ENCODE data around the gene TRIP13.
"Not testable (repeated sequence)": the region's sequence is repeated elsewhere in the genome, so short reads cannot be mapped to it uniquely, and the experiment has no call there.

Gene TRIP13

DNA sequence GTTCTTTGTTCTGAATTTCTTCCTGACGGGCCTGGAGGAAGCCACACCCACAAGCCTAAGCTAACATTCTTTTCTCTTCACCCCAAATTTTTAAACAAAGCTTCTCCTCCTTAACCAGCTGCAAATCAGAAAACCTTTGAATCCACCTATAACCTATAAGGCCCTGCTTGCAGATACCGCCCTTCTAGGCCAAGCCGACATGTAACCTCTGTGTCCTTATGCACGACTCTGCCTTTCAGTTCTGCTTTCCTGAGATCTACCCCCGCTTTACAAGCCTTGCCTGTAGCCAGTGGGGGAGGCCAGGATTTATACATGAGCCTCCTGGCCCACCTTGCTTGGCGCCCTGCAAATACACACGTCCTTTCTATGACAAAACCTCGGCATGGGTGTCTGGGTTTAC is 19.4 kb upstream of the TRIP13 start:
- H3K4me3 ChIP-seq (ENCODE audit: low read depth, low read length), result no peak overlapping the region
- H3K4me1 ChIP-seq, result no peaks in the 10 kb centered on the region
- DNase-seq, result no peak
- no peaks in the 10 kb centered on the region for H3K9me3 ChIP-seq
- H3K27me3 ChIP-seq, result no peaks in the 10 kb centered on the region
- peaks cover 91% of the 10 kb centered on the region for H3K36me3 ChIP-seq
- TF ChIP-seq, protein P1, sequence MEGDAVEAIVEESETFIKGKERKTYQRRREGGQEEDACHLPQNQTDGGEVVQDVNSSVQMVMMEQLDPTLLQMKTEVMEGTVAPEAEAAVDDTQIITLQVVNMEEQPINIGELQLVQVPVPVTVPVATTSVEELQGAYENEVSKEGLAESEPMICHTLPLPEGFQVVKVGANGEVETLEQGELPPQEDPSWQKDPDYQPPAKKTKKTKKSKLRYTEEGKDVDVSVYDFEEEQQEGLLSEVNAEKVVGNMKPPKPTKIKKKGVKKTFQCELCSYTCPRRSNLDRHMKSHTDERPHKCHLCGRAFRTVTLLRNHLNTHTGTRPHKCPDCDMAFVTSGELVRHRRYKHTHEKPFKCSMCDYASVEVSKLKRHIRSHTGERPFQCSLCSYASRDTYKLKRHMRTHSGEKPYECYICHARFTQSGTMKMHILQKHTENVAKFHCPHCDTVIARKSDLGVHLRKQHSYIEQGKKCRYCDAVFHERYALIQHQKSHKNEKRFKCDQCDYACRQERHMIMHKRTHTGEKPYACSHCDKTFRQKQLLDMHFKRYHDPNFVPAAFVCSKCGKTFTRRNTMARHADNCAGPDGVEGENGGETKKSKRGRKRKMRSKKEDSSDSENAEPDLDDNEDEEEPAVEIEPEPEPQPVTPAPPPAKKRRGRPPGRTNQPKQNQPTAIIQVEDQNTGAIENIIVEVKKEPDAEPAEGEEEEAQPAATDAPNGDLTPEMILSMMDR (IDR thresholded peaks at IDR 0.05; ENCODE audit: low read depth, low read length), result no peak

DNA sequence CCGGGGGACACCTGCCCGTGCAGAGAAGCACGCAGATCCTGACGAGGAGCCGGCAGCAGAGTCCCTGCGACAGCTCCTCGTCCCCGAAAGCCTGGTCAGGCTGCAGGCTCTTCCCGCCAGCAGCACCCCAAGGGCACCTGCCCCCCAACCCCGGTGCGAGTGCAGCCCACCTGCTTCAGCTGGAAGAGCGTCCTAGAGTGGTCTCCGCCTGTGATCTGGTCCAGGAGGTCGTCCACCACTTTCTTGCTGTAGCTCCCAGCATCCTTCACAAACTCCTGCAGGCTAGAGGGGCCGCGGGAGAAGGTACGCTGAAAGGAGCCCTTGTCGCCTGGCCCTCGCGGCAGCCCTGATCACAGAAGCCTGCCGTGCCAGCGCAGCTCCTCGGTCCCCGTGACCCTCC is 16.8 kb upstream of the TRIP13 start:
- Histone ChIP-seq H3K4me1 (no peaks in the 10 kb centered on the region), H3K36me3 (peaks cover 72% of the 10 kb centered on the region), H3K9me3 (no peaks in the 10 kb centered on the region), H3K4me3 (ENCODE audit: low read depth, low read length) (no peak overlapping the region), H3K27me3 (no peaks in the 10 kb centered on the region)
- TF ChIP-seq, protein P1 (IDR thresholded peaks at IDR 0.05; ENCODE audit: low read depth, low read length), result no peak
- DNase-seq, result no peak

DNA sequence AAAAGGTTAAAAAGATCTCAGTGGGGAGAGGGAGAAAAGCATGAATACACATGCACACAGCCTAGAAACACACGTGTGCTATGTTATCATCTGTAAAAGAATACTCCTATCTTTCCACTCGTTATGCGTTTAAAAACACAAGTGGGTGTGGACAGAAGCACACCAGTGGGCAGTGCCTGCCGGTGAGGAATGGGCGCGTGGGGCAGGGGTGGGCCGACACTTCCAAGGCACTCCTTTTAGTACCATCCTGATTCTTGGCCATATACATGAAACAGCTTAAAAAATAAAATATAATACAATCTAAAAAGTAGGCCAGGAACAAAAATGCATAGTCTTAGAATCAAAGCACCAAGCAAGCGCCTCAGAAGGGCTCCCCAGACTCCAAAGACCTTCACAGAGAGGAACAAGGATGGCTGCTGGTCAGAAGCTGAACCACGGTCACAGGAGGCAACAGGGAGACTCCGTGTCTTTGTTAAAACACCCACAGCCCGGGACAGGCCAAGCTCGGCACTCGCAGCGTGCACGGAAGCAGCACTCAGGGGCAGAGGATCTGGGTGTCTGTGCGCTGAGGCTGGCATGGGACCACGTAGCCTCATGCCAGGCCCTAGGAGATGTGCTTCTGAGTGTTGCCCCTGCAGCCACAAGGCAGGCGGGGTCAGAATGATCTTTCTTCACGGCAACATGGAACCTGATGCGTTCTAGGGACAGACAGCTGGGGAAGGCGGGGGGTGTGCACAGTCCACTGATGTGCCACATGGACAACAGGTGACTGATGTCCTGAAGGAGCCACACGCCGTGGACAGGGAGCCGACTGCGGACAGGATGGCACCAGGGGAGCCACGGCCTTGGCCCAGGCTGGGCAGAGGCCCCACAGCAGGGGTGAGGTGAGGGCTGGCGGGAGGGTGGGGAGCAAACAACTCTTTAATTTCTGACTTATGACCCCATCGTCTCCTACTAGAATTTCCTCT is 16.0 kb upstream of the TRIP13 start:
- Histone ChIP-seq H3K4me1 (no peaks in the 10 kb centered on the region), H3K36me3 (peaks cover 72% of the 10 kb centered on the region)

DNA sequence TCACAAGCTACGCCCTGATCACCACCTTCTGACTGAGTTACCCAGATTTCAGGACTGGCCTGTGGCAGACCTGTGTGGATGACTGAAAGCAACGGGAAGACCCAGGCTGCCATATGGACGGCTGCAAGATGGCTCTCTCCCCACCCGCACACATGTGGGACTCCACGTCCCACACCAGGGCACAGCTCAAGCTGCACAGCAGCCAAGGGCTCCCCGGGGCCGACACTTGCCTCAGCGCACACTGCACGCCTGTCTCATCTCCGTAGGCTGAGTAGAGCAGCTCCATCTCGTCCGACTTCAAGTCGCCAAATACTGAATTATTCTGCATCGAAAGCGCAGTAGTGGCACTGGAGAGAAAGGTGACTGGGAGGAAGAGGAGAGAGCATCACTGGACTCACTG is 14.6 kb upstream of the TRIP13 start:
- Histone ChIP-seq H3K4me1 (no peaks in the 10 kb centered on the region), H3K4me3 (ENCODE audit: low read depth, low read length) (no peak overlapping the region), H3K27me3 (no peaks in the 10 kb centered on the region), H3K9me3 (no peaks in the 10 kb centered on the region), H3K36me3 (peaks cover 72% of the 10 kb centered on the region)
- TF ChIP-seq, protein P1 (IDR thresholded peaks at IDR 0.05; ENCODE audit: low read depth, low read length), result no peak
- DNase-seq, result no peak

More for the DNA sequence above, 16.0 kb upstream of the TRIP13 start:
- DNase-seq, result no peak
- TF ChIP-seq, protein P1 (IDR thresholded peaks at IDR 0.05; ENCODE audit: low read depth, low read length), result no peak
- Histone ChIP-seq H3K27me3 (no peaks in the 10 kb centered on the region), H3K9me3 (no peaks in the 10 kb centered on the region), H3K4me3 (ENCODE audit: low read depth, low read length) (no peak overlapping the region)

DNA sequence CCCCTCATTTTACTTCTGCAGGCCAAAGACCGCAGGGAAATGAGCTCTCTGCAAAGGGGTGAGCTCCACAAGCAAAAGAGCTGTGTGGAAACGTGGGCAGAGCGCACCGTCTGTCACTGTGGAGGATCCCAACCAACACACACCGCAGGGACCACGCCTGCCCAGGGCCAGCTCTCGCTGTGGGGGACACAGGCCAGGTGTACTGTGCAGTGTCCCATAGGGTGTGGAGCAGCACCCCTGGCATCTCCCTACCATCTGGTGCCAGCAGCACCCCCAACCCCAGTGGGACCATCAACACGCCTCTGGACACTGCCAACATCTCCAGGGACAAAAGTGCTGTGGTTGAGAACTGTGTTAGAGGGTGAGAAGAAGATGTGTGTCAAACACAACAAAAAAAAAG is 14.0 kb upstream of the TRIP13 start:
- H3K27me3 ChIP-seq; H3K9me3 ChIP-seq; DNase-seq; H3K4me3 ChIP-seq (ENCODE audit: low read depth, low read length); H3K4me1 ChIP-seq: not testable (repeated sequence)
- peaks cover 72% of the 10 kb centered on the region for H3K36me3 ChIP-seq

DNA sequence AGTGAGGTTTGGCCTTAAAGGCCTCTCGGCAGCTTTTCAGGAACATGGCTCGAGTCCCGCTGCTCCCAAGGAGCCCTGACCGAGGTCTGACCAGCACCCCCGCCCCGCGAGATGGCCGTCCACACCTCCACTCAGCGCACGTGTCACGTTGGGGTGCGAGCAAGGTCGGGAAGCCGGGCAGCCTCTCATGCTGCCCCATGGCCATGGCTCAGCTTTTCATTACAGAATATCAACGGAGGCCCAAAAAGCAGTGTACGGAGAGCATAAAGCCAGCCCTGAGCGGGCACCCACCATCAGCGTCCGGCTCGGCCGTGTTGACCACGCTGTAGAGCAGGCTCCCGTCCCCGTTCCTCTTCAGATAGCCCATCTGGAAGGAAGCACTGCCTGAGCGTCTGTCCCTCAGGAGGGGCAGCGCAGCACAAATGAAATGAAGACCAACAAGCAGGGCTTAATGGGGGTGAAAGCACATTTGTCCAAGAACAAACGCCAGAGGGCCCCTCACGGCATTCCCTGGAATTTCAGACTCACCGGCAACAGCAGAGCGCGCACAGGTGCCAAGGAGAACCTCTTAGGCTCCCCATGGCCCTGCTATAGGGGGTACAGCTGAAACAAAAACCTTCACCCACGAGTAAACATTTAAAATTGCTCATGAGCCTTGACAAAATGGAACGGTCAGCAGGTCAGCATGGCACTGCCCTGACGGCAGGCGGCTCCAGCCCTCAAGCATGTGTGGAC is 11.7 kb upstream of the TRIP13 start:
- H3K4me3 ChIP-seq (ENCODE audit: low read depth, low read length), result no peak overlapping the region
- TF ChIP-seq, protein P1 (IDR thresholded peaks at IDR 0.05; ENCODE audit: low read depth, low read length), result no peak
- peaks cover 9% of the 10 kb centered on the region for H3K4me1 ChIP-seq
- no peaks in the 10 kb centered on the region for H3K9me3 ChIP-seq
- DNase-seq, result no peak
- H3K36me3 ChIP-seq, result peaks cover 75% of the 10 kb centered on the region
- no peaks in the 10 kb centered on the region for H3K27me3 ChIP-seq

All from BE2C (cell line).